Measurements from ENCODE around the gene BNIPL.

DNA sequence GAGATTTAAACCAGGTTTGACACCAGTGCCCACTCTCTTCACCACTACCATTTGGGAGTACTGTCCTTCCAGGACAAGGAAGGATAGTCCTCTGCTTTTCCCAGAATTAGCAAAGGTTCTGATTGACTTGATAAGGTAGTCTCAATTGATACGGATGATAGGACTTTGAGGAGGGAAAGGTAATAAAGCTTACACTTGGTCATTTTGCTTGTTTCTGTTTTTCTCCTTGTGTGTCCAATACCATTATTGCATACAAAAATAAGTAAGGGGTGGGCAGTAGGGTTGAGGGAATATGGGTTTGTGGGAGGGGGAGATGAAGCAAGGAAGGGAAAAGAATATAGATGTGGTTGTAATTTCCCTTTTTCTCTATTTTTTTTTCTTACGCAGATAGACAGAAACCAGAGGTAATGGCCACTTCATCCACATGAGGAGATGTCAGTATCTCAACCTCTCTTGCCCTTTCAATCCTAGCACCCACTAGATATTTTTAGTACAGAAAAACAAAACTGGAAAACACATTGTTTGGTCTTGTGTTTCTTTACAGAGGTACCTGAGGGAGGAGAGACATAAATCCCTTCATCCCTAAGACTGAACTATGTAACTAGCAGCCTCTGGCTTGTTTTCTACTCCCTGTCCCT, 13.8 kb downstream of the BNIPL start:
- TF ChIP-seq TAF1 (IDR thresholded peaks at IDR 0.05; ENCODE audit: borderline replicate concordance, low read depth, low read length) = no peak
- TF ChIP-seq POLR2A (IDR thresholded peaks at IDR 0.05; ENCODE audit: low read depth, low read length) = peak; percentile 63

All from GM12892 (cell line).